Stimulated activated CD8-positive, alpha-beta memory T cell treated with anti-CD3 and anti-CD28 coated beads, Interleukin-12 subunit alpha, Interleukin-12 subunit beta, amount 100 ng/mL, for 1 hour (primary cell): ENCODE measurements around the gene ALS2CL.

Experiments used
- DNase-seq: peaks from one replicate; pipeline ENCODE4 v3.0.0-alpha.2; 2020; ENCODE audit warnings: low read depth

Gene ALS2CL

DNA sequence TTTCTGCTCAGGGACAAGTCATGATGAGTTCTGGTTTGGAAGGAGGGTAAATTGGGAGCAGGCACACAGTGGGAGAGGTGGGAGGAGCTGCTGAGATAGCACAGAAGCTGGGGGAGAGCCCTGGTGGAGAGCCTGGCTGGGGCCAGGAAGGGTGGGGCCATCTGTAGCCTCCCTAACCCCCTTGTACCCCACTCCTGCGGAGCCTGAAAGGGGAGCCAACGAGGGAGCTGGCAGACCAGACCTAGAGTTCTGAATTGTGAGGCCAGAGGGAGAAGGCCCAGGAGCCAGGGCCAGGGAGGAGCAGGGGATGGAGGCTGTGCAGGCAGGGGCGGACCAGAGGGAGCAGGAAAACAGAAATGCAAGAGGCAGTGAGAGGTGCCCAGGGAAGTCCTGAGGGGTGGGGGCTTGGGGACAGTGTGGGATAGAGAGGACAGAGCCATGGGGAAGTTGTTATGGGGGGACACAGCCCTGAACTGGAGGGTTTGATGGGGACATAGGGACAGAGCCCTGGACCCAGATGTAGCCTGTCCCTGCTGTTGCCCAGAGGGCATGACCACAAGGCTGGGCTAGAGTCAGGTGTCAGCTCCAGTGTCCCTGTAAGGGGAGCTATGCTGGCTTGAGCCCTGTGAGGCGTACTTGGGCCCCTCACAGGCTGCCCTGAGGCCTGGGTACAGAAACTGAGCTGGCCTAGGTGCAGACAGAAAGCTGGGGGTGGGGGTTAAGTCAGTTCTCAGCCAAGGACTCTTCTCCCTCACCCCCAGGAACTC is 8.9 kb upstream of the ALS2CL start:
- no peak for DNase-seq

- DNase-seq = no peak
Measured at GRCh38 chr3:46701181-46701939, 7.9 kb upstream of the ALS2CL start, which contains the start of gene TMIE. TMIE (plus strand) TSS chr3:46701392; CDS start chr3:46701488, 96 bp downstream.

DNA sequence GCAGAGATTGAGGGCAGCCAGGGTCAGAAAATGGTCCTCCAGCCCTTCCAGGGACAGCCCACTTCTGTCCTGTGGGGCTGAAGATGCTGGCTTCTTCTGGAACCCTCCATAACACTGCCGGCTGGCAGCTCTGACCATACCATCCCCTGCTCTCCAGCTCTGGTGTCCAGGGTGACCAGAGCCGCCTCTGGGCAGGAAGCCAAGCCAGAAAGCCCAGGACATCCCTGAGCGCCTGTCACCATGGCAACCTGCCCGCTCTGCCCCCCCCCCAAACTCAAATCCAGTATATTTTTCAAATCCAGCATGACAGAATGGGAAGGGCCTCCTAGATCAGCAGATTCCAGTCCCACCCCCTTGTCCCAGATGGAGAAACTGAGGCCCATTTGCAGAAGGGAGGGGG is 7.3 kb upstream of the ALS2CL start:
- DNase-seq = no peak

DNA sequence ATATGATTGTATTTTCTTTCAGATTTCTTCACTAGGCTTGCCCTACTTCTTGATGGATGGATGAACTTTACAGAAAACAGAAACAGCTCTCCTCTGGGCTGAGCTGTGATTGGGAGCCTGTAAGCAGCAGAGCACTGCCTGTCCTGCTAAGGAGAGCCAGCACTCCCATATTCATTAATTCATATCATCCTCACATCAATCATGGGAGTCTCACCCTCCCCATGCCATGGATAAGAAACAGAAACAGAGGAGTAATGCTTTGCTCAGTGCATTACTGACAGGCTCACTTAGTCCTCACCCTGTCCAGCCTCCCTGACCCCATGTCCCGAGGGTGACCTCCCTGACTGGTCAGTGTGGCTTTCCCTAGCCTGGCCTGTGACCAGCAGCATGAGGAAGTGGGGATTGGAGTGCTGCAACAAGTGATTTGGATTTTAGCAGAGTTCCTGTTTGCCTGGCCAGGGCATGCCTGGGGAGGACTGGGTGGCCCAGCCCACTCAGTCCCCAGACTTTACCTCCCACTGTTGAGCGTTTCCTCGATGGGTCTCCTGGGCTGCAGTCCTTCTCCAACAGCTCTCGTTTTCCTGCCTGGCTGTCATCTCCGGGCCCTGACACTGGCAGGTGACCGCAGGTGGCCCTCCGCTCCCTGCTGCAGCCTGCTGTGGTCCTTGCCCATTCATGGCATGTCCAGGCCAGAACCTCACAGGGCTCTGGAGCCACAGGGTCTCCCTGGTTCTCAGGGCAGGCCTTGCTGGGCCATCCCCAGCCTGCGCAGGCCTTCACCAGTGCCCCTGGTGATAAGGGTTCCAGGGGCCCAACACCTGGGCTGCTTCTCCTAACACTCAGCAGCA is 6.4 kb upstream of the ALS2CL start:
- no peak for DNase-seq

- no peak for DNase-seq
Measured at GRCh38 chr3:46695962-46696894, 2.7 kb upstream of the ALS2CL start.

DNA sequence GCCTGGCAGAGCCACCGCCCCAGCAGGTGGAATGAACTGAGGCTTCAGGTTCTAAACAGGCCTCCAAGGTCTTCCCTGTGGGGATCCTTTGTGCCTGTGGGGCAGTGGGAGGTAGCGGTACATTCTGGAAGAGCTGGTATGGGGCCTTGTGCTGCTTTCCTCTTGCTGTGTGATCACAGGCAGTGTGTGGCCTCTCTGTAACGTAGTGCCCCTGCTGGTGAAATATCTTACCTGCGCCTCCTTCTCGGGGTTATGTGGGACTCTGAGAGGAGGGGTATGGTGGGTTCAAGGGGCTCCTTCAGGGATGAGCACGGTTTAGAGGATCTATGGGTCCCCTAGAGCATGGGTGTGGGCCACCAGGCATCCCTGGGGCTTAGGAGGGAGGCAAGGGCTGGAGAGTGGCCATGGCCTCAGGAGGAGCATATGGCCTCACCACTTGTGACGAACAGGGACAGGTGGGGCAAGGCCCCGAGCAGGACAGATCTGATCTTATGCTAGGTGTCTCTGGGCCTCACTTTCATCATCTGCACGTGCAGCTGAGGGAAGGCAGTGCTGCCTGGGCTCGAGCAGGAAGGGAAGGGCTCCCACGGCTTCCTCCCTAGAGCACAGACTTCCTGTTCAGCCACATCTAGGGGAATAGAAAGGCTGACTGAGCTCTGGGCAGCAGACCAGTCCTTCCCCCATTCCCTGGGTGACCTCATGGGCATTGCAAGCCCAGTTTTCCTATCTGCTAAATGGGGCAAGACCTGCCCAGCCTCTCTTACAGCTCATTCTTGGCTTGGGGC is 1.9 kb upstream of the ALS2CL start:
- no peak for DNase-seq

DNA sequence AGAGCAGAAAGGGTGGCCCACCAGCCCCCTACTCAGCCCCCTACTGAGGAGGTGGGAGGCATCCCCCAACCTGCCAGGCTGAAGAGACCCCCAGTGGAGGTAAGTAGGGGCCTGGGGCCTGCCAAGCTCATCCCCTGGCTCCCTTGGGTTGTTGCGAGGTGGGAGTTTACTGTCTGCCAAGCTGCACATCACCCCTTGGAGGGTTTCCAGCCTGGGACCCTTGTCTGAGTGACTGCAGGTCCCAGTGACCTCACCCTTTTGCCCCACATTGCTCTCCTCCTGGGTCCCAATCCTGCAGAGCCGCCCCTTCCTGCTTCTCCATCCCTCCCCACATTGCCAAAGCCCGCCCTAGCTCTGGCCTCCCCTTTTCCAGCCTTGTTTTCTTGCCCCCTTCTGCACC is 1.0 kb upstream of the ALS2CL start:
- DNase-seq = no peak

- no peak for DNase-seq
Measured at GRCh38 chr3:46693892-46694226, 380 bp upstream of the ALS2CL start.

DNA sequence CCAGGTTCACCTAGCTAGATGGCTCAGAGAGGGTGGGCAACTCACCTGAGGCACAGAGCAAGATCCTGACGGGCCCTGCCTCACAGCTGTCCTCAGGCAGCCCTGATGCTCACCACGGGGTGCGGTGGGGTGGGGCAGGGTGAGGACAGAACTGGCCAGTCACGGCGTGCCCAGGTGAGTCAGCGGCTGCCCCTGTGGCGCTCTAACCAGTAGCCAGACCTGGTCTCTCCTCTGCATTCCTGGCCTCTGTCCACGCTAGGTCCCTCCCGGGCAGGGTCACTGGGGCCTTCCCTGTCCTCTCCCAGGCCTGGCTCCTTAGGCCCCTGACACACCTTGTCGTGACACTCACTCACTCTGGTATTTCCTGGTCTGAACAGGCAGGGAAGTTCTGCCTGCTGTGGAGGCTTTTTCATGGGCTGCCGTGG is 901 bp downstream of the ALS2CL start:
- no peak for DNase-seq

GRCh38 chr3:46690798-46691197 is 2.7 kb downstream of the ALS2CL start:
- DNase-seq = no peak

DNA sequence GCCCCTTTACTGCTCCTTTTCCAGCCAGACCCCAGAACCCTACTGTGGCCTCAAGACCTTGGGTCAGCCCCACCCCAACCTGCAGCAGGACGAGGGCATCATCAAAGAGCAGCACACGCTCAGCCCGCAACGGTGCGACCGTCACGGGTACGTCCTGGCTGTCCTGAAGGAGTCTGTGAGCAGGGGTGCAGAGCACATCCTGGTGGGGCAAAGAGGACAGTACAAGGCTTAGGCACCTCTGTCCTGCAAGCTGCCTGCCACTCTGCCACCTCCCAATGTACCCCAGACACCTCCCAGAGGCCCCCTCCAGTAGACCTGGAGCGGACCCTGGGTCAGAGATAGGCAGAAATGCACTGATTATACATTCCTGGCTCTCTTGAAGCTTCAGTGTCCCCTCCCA is 8.0 kb downstream of the ALS2CL start:
- DNase-seq = no peak

GRCh38 chr3:46684891-46685290 is 8.6 kb downstream of the ALS2CL start:
- no peak for DNase-seq

DNA sequence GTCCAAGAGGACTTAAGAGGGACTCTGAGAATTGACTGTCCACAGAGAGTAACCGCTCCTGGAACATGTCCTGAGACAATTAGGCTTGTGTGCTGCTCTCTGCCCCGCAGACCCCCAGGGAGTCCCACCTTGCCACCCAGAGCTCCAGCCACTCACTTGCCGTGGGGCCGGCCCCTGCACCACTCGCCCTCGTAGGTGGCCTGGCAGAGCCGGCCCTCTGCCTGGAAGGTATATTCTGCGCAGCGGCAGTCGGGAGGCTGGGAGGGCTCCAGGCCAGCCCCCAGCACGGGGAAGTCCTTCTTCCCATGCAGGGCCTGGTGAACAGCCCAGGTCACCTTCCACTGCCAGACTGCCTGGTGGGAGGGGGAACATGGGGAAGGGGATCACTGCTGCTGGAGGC is 10.5 kb downstream of the ALS2CL start:
- no peak for DNase-seq

GRCh38 chr3:46681856-46682540 is 11.5 kb downstream of the ALS2CL start:
- DNase-seq = no peak

GRCh38 chr3:46681387-46681786 is 12.1 kb downstream of the ALS2CL start:
- DNase-seq = no peak

- DNase-seq = no peak
Measured at GRCh38 chr3:46680298-46680826, 13.1 kb downstream of the ALS2CL start.

- DNase-seq = no peak
Measured at GRCh38 chr3:46679681-46680080, 13.8 kb downstream of the ALS2CL start.

- DNase-seq = no peak
Measured at GRCh38 chr3:46678280-46678679, 15.2 kb downstream of the ALS2CL start.

GRCh38 chr3:46677411-46677726 is 16.1 kb downstream of the ALS2CL start:
- DNase-seq = no peak
